Lower leg skin (tissue), 4 donors: ENCODE measurements around the gene PYY. TPM values are rescaled to one million over a fixed set of nuclear protein-coding genes. Genes with fewer than 3 reads are reported as not detected.
"Not testable (repeated sequence)": the region's sequence is repeated elsewhere in the genome, so short reads cannot be mapped to it uniquely, and the experiment has no call there.

ENCODE experiments used
- DNase-seq, 2 donors: peaks; one replicate each; pipeline ENCODE4 v3.0.0-alpha.2; 2019; ENCODE audit warnings: low spot score in 2 of 2
- H3K4me3 ChIP-seq: fragments of 200-600 bp; sonication (generic); 2 replicates; pipeline ENCODE4 v1.5.1; 2017; ENCODE audit warnings: mild to moderate bottlenecking, low read depth; ENCODE audit not compliant: poor library complexity, severe bottlenecking
- CTCF ChIP-seq, 3 donors: fragments of 450-650 bp; IDR thresholded peaks; one replicate each; pipeline ENCODE4 v1.5.1; 2016; ENCODE audit warnings: antibody characterized with exemption in 3 of 3, mild to moderate bottlenecking in 3 of 3, moderate library complexity in 2 of 3
- POLR2A ChIP-seq, 2 donors: fragments of 450-650 bp; IDR thresholded peaks; one replicate each; pipeline ENCODE4 v1.6.1; 2016 to 2017; ENCODE audit warnings: antibody characterized with exemption in 2 of 2, mild to moderate bottlenecking in 1 of 2, moderate library complexity in 1 of 2
- WGBS, 2 donors: methylation state at CpG; one replicate each; pipeline ENCODE4 v1.1.5; 2018; 5-methylcytosine and 5-hydroxymethylcytosine counted together
- intact Hi-C: fragments of 100-400 bp; cut with DNase I; formaldehyde crosslinking; loops from one replicate; pipeline ENCODE4 v1.15.0; 2023; ENCODE audit warnings: low total_unique reads
- total RNA-seq, 4 donors: library from RNA; depleted of rRNA; stranded (reverse); fragments of >200 nt; gene quantifications; one replicate each; pipeline ENCODE4 v1.1.0, GENCODE V29; 2016

Gene PYY
- total RNA-seq, 4 donors from 2014 or later: not detected

GRCh38 chr17:43931062-43931571 lies 22.6 kb downstream of the PYY start:
- 78 to 91% methylated on average over 5 of the region's 5 CpGs for WGBS, 2 donors
- DNase-seq: no peak
- no peak for TF ChIP-seq POLR2A (IDR thresholded peaks at IDR 0.05)
- no peak for TF ChIP-seq CTCF (IDR thresholded peaks at IDR 0.05)
- no peak overlapping the region for H3K4me3 ChIP-seq
- intact Hi-C loops: no loop called here

GRCh38 chr17:43928609-43929008 lies 25.1 kb downstream of the PYY start:
- no peak for DNase-seq
- 82 to 83% methylated on average over 1 of the region's 1 CpG for WGBS, 2 donors
- no peak overlapping the region for H3K4me3 ChIP-seq
- intact Hi-C loops: no loop called here
- TF ChIP-seq CTCF (IDR thresholded peaks at IDR 0.05) (no peak), POLR2A (IDR thresholded peaks at IDR 0.05) (no peak)

GRCh38 chr17:43927929-43928328 lies 25.8 kb downstream of the PYY start:
- intact Hi-C loops, DNase-seq, H3K4me3 ChIP-seq: not testable (repeated sequence)
- WGBS, 2 donors: 18 to 19% methylated on average over 5 of the region's 5 CpGs

GRCh38 chr17:43927060-43927864 lies 26.5 kb downstream of the PYY start:
- no peak overlapping the region for H3K4me3 ChIP-seq
- intact Hi-C loops: no loop called here
- DNase-seq: no peak
- 1 to 6% methylated on average over 36 to 42 of the region's 42 CpGs for WGBS, 2 donors
- no peak for TF ChIP-seq CTCF (IDR thresholded peaks at IDR 0.05)
- no peak for TF ChIP-seq POLR2A (IDR thresholded peaks at IDR 0.05)

GRCh38 chr17:43924558-43924957 lies 29.2 kb downstream of the PYY start:
- intact Hi-C loops: no loop called here
- H3K4me3 ChIP-seq: no peak overlapping the region
- DNase-seq: no peak
- 90 to 100% methylated on average over 2 of the region's 2 CpGs for WGBS, 2 donors
- TF ChIP-seq CTCF (IDR thresholded peaks at IDR 0.05) (no peak), POLR2A (IDR thresholded peaks at IDR 0.05) (no peak)

- H3K4me3 ChIP-seq: no peak overlapping the region
- WGBS, 2 donors: 59 to 66% methylated on average over 10 of the region's 10 CpGs
- no peak for DNase-seq
- intact Hi-C loops: no loop called here
- TF ChIP-seq CTCF (IDR thresholded peaks at IDR 0.05): no peak
- no peak for TF ChIP-seq POLR2A (IDR thresholded peaks at IDR 0.05)
Measured at GRCh38 chr17:43920500-43921095, 33.1 kb downstream of the PYY start.
